Omental fat pad (tissue), 4 donors: ENCODE data around the gene HIPK2. TPM values are rescaled to one million over a fixed set of nuclear protein-coding genes. Genes with fewer than 3 reads are reported as not detected.

Experiments used
- ATAC-seq: fragments of 150-250 bp; one replicate; pipeline ENCODE4 v1.9.1; 2016; ENCODE audit warnings: mild to moderate bottlenecking, moderate library complexity; ENCODE audit not compliant: low FRiP score
- DNase-seq: peaks from one replicate; pipeline ENCODE4 v3.0.0-alpha.2; 2019; ENCODE audit warnings: low spot score
- CTCF ChIP-seq, 3 donors: fragments of 450-650 bp; IDR thresholded peaks; one replicate each; pipeline ENCODE4 v1.5.1; 2016 to 2017; ENCODE audit warnings: antibody characterized with exemption in 3 of 3, mild to moderate bottlenecking in 3 of 3, moderate library complexity in 2 of 3
- total RNA-seq, 4 donors: library from RNA; depleted of rRNA; stranded (reverse); fragments of >200 nt; gene quantifications; one replicate each; pipeline ENCODE4 v1.1.0, GENCODE V29; 2016

The HIPK2 gene
- total RNA-seq, 4 donors from 2014 or later, result 39.6 to 90.3 (median 70.0) TPM

GRCh38 chr7:139643951-139644585 is 133.7 kb downstream of the HIPK2 start:
- DNase-seq (no peak), ATAC-seq (no peak)
- no peak for TF ChIP-seq CTCF (IDR thresholded peaks at IDR 0.05)

DNA sequence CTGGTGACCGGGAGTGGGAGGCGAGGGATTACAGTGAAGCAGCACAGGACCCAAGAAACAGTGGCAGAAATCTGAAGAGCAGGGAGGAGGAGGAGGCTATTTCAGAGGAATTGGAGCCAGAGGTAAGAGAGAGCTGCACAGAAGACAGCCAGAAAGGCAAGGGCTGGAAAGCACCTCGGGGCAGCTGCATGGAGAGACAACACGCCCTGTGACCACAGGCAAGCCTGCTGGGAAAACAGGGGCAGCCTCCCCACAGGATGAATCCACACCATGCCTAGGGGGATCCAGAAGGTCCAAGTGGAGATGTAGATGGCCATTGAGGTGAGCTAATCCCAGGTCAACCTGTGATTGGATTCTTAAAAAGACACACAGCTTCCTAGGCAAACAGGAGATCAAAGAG is 135.5 kb downstream of the HIPK2 start:
- DNase-seq (no peak), ATAC-seq (no peak)
- no peak for TF ChIP-seq CTCF (IDR thresholded peaks at IDR 0.05)

GRCh38 chr7:139641337-139641992 is 136.3 kb downstream of the HIPK2 start:
- DNase-seq, result no peak
- peak; percentile 45 for ATAC-seq
- TF ChIP-seq CTCF (IDR thresholded peaks at IDR 0.05), result no peak

DNA sequence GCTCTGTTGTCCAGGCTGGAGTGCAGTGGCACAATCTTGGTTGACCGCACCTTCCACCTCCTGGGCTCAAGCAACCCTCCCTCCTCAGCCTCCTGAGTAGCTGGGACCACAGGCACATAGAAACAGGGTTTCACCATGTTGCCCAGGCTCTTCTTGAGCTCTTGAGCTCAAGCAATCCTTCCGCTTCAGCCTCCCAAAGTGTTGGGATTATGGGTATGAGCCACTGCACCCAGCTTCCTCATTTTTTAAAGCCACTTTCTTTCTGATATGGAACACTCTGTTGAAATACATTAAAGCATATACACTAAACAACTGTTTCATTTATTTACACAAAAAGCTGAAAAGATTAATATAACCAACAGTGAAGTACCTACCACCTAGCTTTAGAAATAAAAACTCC is 137.1 kb downstream of the HIPK2 start:
- no peak for TF ChIP-seq CTCF (IDR thresholded peaks at IDR 0.05)
- no peak for ATAC-seq
- no peak for DNase-seq

- ATAC-seq, result no peak
Observed at GRCh38 chr7:139639563-139639962, 138.2 kb downstream of the HIPK2 start.

GRCh38 chr7:139635526-139636302 is 142.1 kb downstream of the HIPK2 start:
- ATAC-seq, result no peak

More at GRCh38 chr7:139639563-139639962, 138.2 kb downstream of the HIPK2 start:
- DNase-seq, result no peak
- TF ChIP-seq CTCF (IDR thresholded peaks at IDR 0.05), result no peak

More at GRCh38 chr7:139635526-139636302, 142.1 kb downstream of the HIPK2 start:
- DNase-seq, result no peak
- no peak for TF ChIP-seq CTCF (IDR thresholded peaks at IDR 0.05)
